ENCODE results near the gene OR51A2.
"Not testable (repeated sequence)": the region's sequence is repeated elsewhere in the genome, so short reads cannot be mapped to it uniquely, and the experiment has no call there.

Gene OR51A2

DNA sequence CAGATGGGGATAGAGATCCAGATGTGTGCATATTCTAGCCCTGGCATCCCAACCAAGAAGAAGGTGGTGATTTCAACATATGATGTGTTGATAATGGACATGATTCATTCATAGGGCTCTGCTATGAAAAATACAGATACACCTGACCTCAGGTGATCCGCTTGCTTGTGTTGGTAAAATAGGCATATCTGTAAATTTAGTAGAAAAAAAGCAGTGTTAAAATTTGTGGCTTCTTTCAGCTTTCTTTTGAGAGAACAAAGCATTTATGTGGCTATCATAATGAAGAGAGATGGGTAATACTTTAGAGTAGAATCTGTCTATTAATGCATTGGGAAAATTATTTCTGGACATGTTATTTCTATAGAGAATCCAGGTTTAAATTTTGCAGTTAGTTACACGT, at the start of gene OR51A2:
Gene OR51A2, minus strand, starts transcription at position 101 of the 400 bp plus-strand sequence. Its CDS starts 0 bp downstream, at position 101.
- not testable (repeated sequence) for H3K36me3 ChIP-seq (ENCODE audit: insufficient read depth, low read length); H3K27me3 ChIP-seq (ENCODE audit: insufficient read depth, low read length); H3K4me3 ChIP-seq (ENCODE audit: low read depth, low read length); H2AFZ ChIP-seq (ENCODE audit: low read length, unreplicated experiment); H3K4me1 ChIP-seq (ENCODE audit: control insufficient read depth, insufficient read depth, low read length, unreplicated experiment); H3K27ac ChIP-seq (ENCODE audit: low read depth, low read length); H3K79me2 ChIP-seq (ENCODE audit: control insufficient read depth, insufficient read depth, low read length, unreplicated experiment)

GRCh38 chr11:5004424-5005274, 49.1 kb upstream of the OR51A2 start:
- Histone ChIP-seq H3K27ac (ENCODE audit: low read depth, low read length) (no peak overlapping the region), H3K27me3 (ENCODE audit: insufficient read depth, low read length) (peaks cover 11% of the 10 kb centered on the region; the same call in 1 of the 2 replicates), H3K79me2 (ENCODE audit: control insufficient read depth, insufficient read depth, low read length, unreplicated experiment) (no peaks in the 10 kb centered on the region), H3K36me3 (ENCODE audit: insufficient read depth, low read length) (no peaks in the 10 kb centered on the region), H3K4me1 (ENCODE audit: control insufficient read depth, insufficient read depth, low read length, unreplicated experiment) (no peaks in the 10 kb centered on the region), H2AFZ (ENCODE audit: low read length, unreplicated experiment) (no peak overlapping the region), H3K4me3 (ENCODE audit: low read depth, low read length) (no peak overlapping the region)

DNA sequence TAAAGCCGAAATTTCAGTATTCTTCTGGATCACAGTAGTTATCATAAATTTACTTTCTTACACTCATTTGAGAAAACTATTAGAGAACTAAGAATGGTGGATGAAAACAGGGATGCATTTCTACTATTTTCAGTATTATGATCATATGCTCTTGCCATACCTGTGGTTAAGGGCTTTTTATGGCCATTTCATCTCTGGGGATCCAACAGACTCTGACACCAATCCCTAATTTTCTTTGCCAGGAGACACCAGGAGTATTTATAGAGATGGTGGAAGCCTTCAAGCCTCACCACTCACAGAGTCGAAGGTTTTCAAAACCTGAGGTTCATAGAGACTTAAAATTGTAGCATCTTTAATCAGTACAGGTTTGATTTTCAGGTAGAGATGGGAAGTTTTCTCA, 39.0 kb upstream of the OR51A2 start, which contains the start of gene OR51L1:
Gene OR51L1, plus strand, starts transcription at position 301 of the 400 bp plus-strand sequence. CDS start 4,132 bp downstream, outside the sequence.
- Histone ChIP-seq H3K27ac (ENCODE audit: low read depth, low read length) (no peak within 1 kb of the TSS), H3K4me1 (ENCODE audit: control insufficient read depth, insufficient read depth, low read length, unreplicated experiment) (no peaks in the 10 kb centered on the region), H2AFZ (ENCODE audit: low read length, unreplicated experiment) (no peak within 1 kb of the TSS), H3K4me3 (ENCODE audit: low read depth, low read length) (no peak within 1 kb of the TSS), H3K27me3 (ENCODE audit: insufficient read depth, low read length) (no peaks in the 10 kb centered on the region; the same call in 1 of the 2 replicates), H3K79me2 (ENCODE audit: control insufficient read depth, insufficient read depth, low read length, unreplicated experiment) (no peaks in the 10 kb centered on the region), H3K36me3 (ENCODE audit: insufficient read depth, low read length) (no peaks in the 10 kb centered on the region)

- Histone ChIP-seq H3K27ac (ENCODE audit: low read depth, low read length) (no peak overlapping the region), H3K4me3 (ENCODE audit: low read depth, low read length) (no peak overlapping the region), H3K27me3 (ENCODE audit: insufficient read depth, low read length) (no peaks in the 10 kb centered on the region; the same call in 1 of the 2 replicates), H3K4me1 (ENCODE audit: control insufficient read depth, insufficient read depth, low read length, unreplicated experiment) (no peaks in the 10 kb centered on the region), H2AFZ (ENCODE audit: low read length, unreplicated experiment) (no peak overlapping the region), H3K36me3 (ENCODE audit: insufficient read depth, low read length) (no peaks in the 10 kb centered on the region), H3K79me2 (ENCODE audit: control insufficient read depth, insufficient read depth, low read length, unreplicated experiment) (no peaks in the 10 kb centered on the region)
Measured at GRCh38 chr11:4991060-4991459, 35.5 kb upstream of the OR51A2 start.

DNA sequence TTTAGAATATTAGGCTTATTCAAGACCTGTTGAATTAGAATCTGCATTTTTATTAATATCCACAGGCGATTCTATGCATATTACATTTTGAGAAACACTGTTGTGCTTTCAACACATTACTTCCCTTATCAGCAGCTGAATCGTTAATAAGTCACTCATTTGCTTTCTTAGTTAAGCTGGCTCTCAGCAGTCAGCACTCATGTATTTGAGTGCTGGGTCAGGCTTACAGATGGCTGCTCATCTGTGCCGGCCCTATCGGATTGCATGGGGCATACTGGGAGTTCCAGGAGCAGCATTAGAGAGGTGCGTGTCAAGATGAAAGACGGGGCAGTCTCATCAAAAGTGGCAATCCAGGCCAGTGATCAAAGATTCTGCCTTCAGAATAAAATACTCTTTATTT, 28.3 kb upstream of the OR51A2 start:
- H3K27me3 ChIP-seq (ENCODE audit: insufficient read depth, low read length): no peaks in the 10 kb centered on the region
- H2AFZ ChIP-seq (ENCODE audit: low read length, unreplicated experiment): no peak overlapping the region
- no peaks in the 10 kb centered on the region for H3K36me3 ChIP-seq (ENCODE audit: insufficient read depth, low read length)
- H3K4me1 ChIP-seq (ENCODE audit: control insufficient read depth, insufficient read depth, low read length, unreplicated experiment): no peaks in the 10 kb centered on the region
- H3K79me2 ChIP-seq (ENCODE audit: control insufficient read depth, insufficient read depth, low read length, unreplicated experiment): no peaks in the 10 kb centered on the region
- H3K4me3 ChIP-seq (ENCODE audit: low read depth, low read length): no peak overlapping the region
- no peak overlapping the region for H3K27ac ChIP-seq (ENCODE audit: low read depth, low read length)

- Histone ChIP-seq H3K4me1 (ENCODE audit: control insufficient read depth, insufficient read depth, low read length, unreplicated experiment) (no peaks in the 10 kb centered on the region), H2AFZ (ENCODE audit: low read length, unreplicated experiment) (no peak overlapping the region), H3K79me2 (ENCODE audit: control insufficient read depth, insufficient read depth, low read length, unreplicated experiment) (no peaks in the 10 kb centered on the region), H3K4me3 (ENCODE audit: low read depth, low read length) (no peak overlapping the region), H3K27ac (ENCODE audit: low read depth, low read length) (no peak overlapping the region), H3K36me3 (ENCODE audit: insufficient read depth, low read length) (no peaks in the 10 kb centered on the region), H3K27me3 (ENCODE audit: insufficient read depth, low read length) (no peaks in the 10 kb centered on the region)
Measured at GRCh38 chr11:4982678-4983077, 27.2 kb upstream of the OR51A2 start.

DNA sequence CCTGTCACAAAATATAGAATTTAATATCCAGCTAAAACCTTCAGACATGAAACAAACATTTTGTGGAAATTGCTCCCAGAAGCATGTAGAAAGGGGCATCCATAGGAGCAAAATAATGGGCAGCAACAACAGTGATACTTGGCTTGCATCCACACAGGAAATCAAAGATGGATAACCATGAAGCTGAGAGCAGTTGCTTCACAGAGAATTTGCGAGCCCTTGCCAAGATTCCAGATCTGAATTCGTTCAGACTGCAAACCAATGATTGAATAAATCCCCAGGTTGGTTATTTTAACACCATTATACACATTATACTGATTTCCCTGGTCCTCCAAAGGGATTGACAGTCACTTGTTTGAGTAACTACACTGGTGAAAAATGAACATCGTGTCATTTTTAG, 23.5 kb upstream of the OR51A2 start:
- H3K79me2 ChIP-seq (ENCODE audit: control insufficient read depth, insufficient read depth, low read length, unreplicated experiment): no peaks in the 10 kb centered on the region
- H3K27me3 ChIP-seq (ENCODE audit: insufficient read depth, low read length): no peaks in the 10 kb centered on the region
- H3K36me3 ChIP-seq (ENCODE audit: insufficient read depth, low read length): no peaks in the 10 kb centered on the region
- H3K4me3 ChIP-seq (ENCODE audit: low read depth, low read length): no peak overlapping the region
- H3K4me1 ChIP-seq (ENCODE audit: control insufficient read depth, insufficient read depth, low read length, unreplicated experiment): no peaks in the 10 kb centered on the region
- no peak overlapping the region for H2AFZ ChIP-seq (ENCODE audit: low read length, unreplicated experiment)
- H3K27ac ChIP-seq (ENCODE audit: low read depth, low read length): no peak overlapping the region

GRCh38 chr11:4975436-4975835, 19.9 kb upstream of the OR51A2 start:
- Histone ChIP-seq H3K79me2 (ENCODE audit: control insufficient read depth, insufficient read depth, low read length, unreplicated experiment) (no peaks in the 10 kb centered on the region), H2AFZ (ENCODE audit: low read length, unreplicated experiment) (no peak overlapping the region), H3K27me3 (ENCODE audit: insufficient read depth, low read length) (no peaks in the 10 kb centered on the region), H3K4me3 (ENCODE audit: low read depth, low read length) (no peak overlapping the region), H3K4me1 (ENCODE audit: control insufficient read depth, insufficient read depth, low read length, unreplicated experiment) (no peaks in the 10 kb centered on the region), H3K36me3 (ENCODE audit: insufficient read depth, low read length) (no peaks in the 10 kb centered on the region), H3K27ac (ENCODE audit: low read depth, low read length) (no peak overlapping the region)

DNA sequence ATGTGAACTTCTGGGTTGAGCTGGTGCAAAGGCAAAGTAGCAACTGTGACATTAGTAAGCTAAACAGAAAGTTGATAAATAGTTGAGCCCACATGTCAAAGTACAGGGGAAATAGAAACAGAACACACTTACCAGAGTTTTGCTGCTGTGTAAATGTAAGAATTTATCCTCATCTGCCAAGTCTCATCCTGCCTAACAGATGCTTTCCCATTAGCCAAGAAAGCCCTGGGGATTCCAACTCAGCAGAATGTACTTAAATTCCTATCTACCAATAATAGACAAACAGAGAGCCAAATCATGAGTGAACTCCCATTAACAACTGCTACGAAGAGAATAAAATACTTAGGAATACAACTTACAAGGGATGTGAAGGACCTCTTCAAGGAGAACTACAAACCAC, 7.3 kb upstream of the OR51A2 start:
- no peak overlapping the region for H2AFZ ChIP-seq (ENCODE audit: low read length, unreplicated experiment)
- no peaks in the 10 kb centered on the region for H3K79me2 ChIP-seq (ENCODE audit: control insufficient read depth, insufficient read depth, low read length, unreplicated experiment)
- H3K27ac ChIP-seq (ENCODE audit: low read depth, low read length): no peak overlapping the region
- H3K36me3 ChIP-seq (ENCODE audit: insufficient read depth, low read length): no peaks in the 10 kb centered on the region
- H3K27me3 ChIP-seq (ENCODE audit: insufficient read depth, low read length): no peaks in the 10 kb centered on the region
- H3K4me3 ChIP-seq (ENCODE audit: low read depth, low read length): no peak overlapping the region
- no peaks in the 10 kb centered on the region for H3K4me1 ChIP-seq (ENCODE audit: control insufficient read depth, insufficient read depth, low read length, unreplicated experiment)

- no peak overlapping the region for H3K4me3 ChIP-seq (ENCODE audit: low read depth, low read length)
- H3K27ac ChIP-seq (ENCODE audit: low read depth, low read length): no peak overlapping the region
- no peaks in the 10 kb centered on the region for H3K79me2 ChIP-seq (ENCODE audit: control insufficient read depth, insufficient read depth, low read length, unreplicated experiment)
- H2AFZ ChIP-seq (ENCODE audit: low read length, unreplicated experiment): no peak overlapping the region
- no peaks in the 10 kb centered on the region for H3K4me1 ChIP-seq (ENCODE audit: control insufficient read depth, insufficient read depth, low read length, unreplicated experiment)
- H3K36me3 ChIP-seq (ENCODE audit: insufficient read depth, low read length): no peaks in the 10 kb centered on the region
- H3K27me3 ChIP-seq (ENCODE audit: insufficient read depth, low read length): no peaks in the 10 kb centered on the region
Measured at GRCh38 chr11:4960877-4961276, 5.4 kb upstream of the OR51A2 start.

DNA sequence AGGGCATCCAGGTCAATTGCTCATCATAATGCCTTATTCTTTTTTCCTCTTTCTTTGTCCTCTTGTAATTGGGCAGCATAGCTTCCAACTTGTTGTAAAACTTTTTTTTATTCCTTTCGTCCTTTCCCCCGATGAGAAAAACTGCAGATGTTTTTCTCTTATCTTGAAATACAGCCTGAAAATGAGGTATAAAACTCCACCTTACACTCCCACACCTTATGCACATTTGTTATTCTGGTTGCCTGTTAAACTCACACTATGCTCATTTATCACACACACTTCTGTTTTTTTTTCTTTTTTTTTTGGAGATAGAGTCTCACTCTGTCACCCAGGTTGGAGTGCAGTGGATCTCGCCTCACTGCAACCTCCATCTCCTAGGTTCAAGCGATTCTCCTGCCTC, 1.9 kb upstream of the OR51A2 start:
- no peaks in the 10 kb centered on the region for H3K27me3 ChIP-seq (ENCODE audit: insufficient read depth, low read length)
- H3K4me1 ChIP-seq (ENCODE audit: control insufficient read depth, insufficient read depth, low read length, unreplicated experiment): no peaks in the 10 kb centered on the region
- H3K79me2 ChIP-seq (ENCODE audit: control insufficient read depth, insufficient read depth, low read length, unreplicated experiment): no peaks in the 10 kb centered on the region
- no peak overlapping the region for H2AFZ ChIP-seq (ENCODE audit: low read length, unreplicated experiment)
- no peak overlapping the region for H3K27ac ChIP-seq (ENCODE audit: low read depth, low read length)
- no peak overlapping the region for H3K4me3 ChIP-seq (ENCODE audit: low read depth, low read length)
- H3K36me3 ChIP-seq (ENCODE audit: insufficient read depth, low read length): no peaks in the 10 kb centered on the region
